Fibroblast of lung (primary cell): ENCODE measurements around the gene ANKRD52.

Experiments used
- CTCF ChIP-seq, 2 donors: IDR thresholded peaks in 1 of 2; conservative IDR thresholded peaks in 1 of 2; 1 replicate in 1 of 2; 2 replicates in 1 of 2; pipeline ENCODE4 v1.5.1; 2011 to 2012; ENCODE audit warnings: low read length in 2 of 2, control low read depth in 1 of 2, inconsistent platforms in 1 of 2, low read depth in 1 of 2, mild to moderate bottlenecking in 1 of 2
- EZH2 ChIP-seq: IDR thresholded peaks from 2 replicates; pipeline ENCODE4 v1.5.1; 2012; ENCODE audit warnings: low read length, control low read depth, mild to moderate bottlenecking; ENCODE audit errors: missing control alignments

DNA sequence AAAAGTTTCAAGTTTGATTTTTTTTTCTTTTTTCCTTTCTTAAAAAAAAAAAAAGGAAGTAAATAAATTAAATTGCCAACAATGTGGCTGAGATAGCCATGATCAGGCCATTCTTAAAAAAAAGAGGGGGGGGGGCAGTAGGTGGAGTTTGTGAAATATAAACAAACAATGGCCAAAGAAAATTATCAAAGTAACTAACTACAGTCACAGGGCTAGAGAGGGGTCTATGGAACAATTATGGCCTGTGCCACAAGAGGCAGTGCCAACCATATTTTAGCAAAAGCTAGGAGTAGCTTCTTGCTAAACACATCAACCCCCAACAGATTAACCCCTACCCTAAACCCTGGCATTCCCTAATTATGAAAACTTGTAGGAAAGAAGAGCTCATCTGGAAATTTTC, 52.7 kb downstream of the ANKRD52 start:
- no peak for TF ChIP-seq CTCF (conservative IDR thresholded peaks at IDR 0.05 in 1 of 2, IDR thresholded peaks at IDR 0.05 in 1 of 2; ENCODE audit: low read depth in 1 of 2, low read length in 2 of 2)
- no peak for TF ChIP-seq EZH2
